Midbrain (tissue), 1 donor: ENCODE data around the gene PPP1R37.

Experiments
- DNase-seq: peaks from one replicate; lab custom pipeline; 2025; lab: John Stamatoyannopoulos, UW

PPP1R37 gene, protein sequence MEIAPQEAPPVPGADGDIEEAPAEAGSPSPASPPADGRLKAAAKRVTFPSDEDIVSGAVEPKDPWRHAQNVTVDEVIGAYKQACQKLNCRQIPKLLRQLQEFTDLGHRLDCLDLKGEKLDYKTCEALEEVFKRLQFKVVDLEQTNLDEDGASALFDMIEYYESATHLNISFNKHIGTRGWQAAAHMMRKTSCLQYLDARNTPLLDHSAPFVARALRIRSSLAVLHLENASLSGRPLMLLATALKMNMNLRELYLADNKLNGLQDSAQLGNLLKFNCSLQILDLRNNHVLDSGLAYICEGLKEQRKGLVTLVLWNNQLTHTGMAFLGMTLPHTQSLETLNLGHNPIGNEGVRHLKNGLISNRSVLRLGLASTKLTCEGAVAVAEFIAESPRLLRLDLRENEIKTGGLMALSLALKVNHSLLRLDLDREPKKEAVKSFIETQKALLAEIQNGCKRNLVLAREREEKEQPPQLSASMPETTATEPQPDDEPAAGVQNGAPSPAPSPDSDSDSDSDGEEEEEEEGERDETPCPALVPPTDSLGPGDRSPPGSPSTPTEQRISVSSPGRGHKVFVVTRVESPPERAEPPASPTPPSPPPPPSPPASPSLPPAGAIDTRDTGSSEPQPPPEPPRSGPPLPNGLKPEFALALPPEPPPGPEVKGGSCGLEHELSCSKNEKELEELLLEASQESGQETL

DNA sequence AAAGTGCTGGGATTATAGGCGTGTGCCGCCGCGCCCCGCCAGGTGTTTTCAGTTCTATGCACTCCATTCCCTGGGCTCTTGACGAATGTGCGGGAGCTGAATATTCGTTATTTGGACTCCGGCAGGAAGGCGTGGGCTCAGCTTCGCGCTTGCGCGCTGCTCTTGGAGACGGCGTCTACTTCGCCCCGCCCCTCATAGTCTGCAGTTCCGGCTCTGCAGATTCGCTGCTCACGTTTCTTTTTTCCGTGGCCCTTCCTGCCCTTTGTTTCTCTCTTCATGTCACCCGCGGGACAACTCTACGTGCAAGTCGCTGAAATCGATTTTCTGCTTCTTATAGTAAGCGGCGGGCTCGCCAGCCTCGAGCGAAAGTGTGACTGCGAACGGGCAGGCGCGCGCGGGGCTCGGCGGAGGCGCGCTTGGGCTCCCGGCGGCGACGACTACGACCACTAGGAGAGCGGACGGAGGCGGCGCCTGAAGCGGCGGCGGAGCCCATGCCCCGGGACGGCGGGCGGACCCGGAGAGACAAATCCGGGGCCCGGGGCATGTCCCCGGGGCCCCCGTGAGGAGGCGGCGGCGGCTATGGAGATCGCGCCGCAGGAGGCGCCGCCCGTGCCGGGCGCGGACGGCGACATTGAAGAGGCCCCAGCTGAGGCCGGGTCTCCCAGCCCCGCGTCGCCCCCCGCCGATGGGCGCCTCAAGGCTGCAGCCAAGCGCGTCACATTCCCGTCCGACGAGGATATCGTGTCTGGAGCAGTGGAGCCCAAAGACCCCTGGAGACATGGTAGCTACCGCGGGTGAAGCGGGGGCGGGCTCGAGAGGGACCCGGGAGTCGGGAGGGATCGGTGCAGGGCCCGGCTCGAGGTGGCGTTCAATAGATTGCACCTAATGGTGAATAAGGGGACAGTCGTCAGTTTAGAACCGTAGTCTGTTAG, at the start of gene PPP1R37:
Gene PPP1R37 (plus strand): TSS at position 433 of the 932 bp plus-strand sequence. CDS start 147 bp downstream, at position 580.
- DNase-seq, result peak; percentile 95

GRCh38 chr19:45045671-45046353, 47.2 kb upstream of the PPP1R37 start:
- peak; percentile 90 for DNase-seq

DNA sequence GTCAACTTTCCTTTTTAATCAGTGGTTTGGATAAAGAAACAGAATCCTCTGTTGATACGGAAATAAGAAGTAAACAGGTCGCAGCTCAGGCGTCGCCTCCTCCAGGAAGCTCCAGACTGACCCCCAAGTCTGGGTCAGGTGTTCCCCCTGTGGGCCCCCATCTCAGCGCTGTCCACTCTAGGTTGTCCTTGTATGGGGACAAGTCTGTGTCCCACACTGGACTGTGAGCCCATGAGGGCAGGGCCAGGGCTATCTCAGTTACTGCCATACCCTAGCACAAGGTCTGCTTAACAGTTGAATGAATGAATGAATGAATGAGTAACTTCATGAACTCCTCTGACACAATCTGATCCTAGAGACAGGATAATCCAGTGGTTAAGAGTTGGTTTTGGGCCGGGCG, 46.6 kb upstream of the PPP1R37 start:
- DNase-seq, result no peak

GRCh38 chr19:45047188-45047797, 45.7 kb upstream of the PPP1R37 start:
- no peak for DNase-seq

GRCh38 chr19:45049073-45049736, 43.8 kb upstream of the PPP1R37 start:
- no peak for DNase-seq

DNA sequence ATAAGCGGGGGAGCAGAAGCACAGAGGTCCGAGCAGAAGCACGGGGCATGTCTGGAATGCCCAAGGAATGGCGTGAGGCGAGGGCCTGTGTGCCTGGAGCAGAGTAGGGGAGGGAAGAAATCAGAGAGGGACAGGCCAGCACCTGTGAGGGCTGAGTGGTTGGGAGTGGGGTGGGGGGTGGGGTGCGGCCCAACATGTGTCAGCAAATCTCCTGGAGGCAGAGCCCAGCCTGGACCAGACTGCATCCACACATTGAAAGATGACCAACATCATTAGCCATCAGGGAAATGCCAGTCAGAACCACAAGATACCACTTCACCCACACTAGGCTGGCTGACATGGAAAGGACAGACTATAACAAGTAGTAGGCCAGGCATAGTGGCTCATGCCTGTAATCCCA, 42.9 kb upstream of the PPP1R37 start:
- no peak for DNase-seq

DNA sequence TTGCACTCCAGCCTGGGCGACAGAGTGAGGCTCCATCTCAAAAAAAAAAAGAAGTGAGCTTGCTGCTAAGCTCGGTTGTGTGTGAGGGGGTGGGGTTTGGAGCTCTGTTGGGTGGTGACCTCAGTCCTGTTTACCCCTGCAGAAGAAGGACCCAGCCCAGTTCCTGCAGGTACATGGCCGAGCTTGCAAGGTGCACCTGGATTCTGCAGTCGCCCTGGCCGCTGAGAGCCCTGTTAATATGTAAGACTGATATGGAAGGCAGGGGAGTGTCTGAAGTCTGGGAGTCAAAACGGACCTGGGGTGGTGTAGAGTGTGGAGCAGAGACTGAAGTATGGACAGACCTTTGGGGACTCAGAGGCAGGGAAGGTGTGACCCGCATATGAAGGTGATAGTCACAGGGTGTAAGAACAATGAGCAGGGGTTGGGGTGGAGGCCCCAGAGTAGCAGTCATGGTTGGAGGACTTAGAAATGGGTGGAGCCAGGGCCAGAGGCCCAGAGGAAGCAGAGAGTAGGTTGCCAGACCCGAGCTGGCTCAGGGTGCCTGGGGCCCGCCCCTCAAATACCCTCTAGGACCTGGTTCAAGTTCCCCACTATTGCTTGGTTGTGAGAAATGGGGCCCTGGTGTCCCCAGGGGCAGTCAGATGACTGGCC, 40.9 kb upstream of the PPP1R37 start:
- no peak for DNase-seq

- no peak for DNase-seq
Observed at GRCh38 chr19:45056831-45057230, 36.1 kb upstream of the PPP1R37 start.

- no peak for DNase-seq
Observed at GRCh38 chr19:45057444-45057843, 35.5 kb upstream of the PPP1R37 start.

GRCh38 chr19:45058622-45059159, 34.3 kb upstream of the PPP1R37 start:
- no peak for DNase-seq

DNA sequence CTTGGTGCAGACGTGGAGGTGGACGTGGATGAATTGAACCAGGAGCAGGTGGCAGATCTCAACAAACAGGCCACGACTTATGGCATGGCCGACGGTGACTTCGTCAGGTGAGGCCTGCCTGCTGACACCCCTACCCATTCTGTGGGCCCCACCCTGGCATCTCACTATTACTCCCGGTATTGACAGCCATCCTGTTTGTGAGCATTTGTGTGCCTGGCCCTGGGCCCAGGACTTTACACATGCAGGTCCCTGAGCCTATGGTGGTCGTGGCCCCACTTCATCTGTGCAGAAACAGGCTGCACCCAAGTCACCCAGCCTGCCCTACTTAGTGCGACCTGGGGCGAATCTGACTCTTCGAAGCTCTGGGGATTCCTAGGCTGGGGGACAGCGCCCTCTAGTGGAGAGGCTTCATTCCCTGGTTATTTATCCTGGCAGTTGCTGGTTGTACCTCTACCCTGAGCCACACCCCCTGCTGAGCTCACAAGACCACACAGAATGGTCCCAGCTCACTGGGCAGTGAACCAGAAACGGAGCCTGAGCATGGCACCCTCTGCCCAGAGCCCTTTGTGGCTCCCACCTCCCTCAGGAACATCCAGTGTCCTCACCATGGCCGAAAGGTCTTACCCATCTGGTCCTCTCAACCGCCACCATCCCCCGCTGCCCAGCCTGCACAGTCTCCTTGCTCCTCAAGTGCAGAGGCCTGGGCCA, 33.6 kb upstream of the PPP1R37 start:
- peak; percentile 86 for DNase-seq

GRCh38 chr19:45061965-45062364, 31.0 kb upstream of the PPP1R37 start:
- DNase-seq, result no peak

DNA sequence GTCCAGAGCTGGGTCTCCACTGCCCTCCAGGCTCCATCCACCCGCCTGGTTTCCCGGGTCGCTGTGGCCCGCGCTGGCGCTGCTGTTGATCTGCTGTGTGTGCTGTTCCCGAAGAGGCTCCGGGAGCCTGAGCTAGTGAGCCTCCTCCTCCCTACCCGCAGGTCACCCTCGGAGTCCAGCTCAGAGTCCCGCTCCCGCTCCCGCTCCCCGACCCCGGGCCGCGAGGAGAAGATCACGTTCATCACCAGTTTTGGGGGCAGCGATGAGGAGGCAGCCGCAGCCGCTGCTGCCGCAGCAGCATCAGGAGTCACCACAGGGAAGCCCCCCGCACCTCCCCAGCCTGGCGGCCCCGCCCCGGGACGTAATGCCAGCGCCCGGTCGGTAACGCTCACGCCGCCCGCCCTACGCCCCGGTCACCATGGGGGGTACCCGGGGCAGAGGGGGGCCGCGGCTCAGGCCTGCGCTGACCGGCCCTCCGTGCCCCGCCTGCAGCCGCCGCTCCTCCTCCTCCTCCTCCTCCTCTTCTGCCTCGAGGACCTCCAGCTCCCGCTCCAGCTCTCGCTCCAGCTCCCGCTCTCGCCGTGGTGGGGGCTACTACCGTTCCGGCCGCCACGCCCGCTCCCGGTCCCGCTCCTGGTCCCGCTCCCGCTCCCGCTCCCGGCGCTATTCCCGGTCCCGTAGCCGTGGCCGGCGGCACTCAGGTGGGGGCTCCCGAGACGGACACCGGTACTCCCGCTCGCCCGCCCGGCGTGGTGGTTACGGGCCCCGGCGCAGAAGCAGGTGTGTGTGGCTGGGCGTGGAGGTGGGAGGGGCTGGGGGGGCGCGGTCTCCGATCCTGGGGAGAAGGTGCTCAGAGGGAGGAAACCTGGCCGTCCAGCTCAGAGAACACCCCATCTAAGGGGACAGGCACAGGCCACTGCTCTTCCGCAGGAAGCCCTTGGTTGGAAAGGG, 28.9 kb upstream of the PPP1R37 start:
- no peak for DNase-seq

DNA sequence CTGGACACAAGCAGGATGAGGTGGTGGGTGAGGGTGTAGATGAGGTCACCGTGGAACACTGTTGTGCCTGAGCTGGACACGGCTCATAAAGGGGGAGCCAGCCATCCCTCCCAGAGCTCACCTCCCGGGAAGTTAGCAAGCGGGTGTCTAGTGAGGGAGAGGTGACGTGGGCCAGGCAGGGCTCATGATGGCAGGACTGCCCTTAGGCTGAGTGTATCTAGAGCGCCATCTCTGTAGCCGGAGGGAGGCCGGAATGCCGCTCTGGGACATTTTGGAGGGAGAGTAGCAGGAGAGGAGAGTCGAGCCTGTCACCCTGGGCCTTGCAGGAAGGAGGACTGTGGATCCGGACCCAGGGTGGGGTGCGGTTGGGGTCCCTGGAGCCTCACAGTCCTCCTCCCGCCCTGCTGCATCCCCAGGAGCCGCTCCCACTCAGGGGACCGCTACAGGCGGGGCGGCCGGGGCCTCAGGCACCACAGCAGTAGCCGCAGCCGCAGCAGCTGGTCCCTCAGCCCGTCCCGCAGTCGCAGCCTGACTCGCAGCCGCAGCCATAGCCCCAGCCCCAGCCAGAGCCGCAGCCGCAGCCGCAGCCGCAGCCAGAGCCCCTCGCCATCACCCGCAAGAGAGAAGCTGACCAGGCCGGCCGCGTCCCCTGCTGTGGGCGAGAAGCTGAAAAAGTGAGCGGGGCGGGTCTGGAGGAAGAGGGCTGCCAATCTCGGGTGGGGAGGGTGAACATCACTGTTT, 25.9 kb upstream of the PPP1R37 start:
- no peak for DNase-seq

DNA sequence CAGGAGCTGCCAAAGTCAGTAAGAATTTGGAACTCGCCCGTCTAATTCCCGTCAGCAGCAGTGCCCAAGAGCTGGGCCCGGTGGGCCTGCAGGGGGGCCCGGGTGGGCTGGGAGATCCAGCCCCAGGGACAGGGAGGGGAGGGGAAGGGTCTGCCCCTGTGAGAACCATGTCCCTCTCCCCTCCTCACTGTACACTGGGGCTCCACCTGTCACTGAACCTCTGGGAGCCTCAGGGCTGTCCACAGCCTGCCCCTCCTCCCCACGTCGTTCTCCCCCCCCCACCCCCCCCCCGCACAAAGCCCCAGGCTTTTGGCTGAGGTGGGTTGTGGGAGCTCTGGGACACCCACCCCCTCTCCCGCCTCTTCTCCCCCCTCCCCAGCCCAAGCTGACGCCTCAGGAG, 24.9 kb upstream of the PPP1R37 start:
- DNase-seq, result no peak

GRCh38 chr19:45069056-45069455, 23.9 kb upstream of the PPP1R37 start:
- no peak for DNase-seq

DNA sequence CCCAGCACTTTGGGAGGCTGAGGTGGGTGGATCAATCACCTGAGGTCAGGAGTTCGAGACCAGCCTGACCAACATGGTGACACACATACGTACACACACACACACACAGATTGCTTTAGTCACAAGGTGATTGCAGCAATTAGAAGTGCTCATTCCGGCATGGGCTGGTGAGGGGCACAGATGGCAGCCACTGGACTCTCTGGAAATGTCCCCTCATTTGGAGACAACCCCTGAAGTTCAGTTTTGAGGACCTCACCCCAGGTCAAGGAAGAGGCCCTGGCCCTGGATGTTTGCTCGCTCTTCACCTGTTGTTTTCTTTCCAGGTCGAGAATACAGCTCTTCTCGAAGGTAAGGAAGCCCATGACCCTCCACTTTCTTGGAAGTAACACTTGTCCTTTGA, 22.8 kb upstream of the PPP1R37 start:
- no peak for DNase-seq
